Measurements from ENCODE around the gene MYO5C. TPM values are rescaled to one million over a fixed set of nuclear protein-coding genes. Genes with fewer than 3 reads are reported as not detected.

Gene MYO5C
- polyA plus RNA-seq, 4 donors, result 2.4 to 17.9 (median 6.8) TPM

- Histone ChIP-seq H3K27me3 (ENCODE audit: control insufficient read depth in 3 of 3, insufficient read depth in 3 of 3, low read length in 3 of 3) (peaks cover 0 to 20% (median 0%) of the 10 kb centered on the region in 3 donors), H3K36me3 (ENCODE audit: control insufficient read depth in 3 of 3, insufficient read depth in 2 of 3, low read depth in 1 of 3, low read length in 3 of 3) (no peaks in the 10 kb centered on the region), H3K4me3 (ENCODE audit: low read depth in 1 of 3, low read length in 3 of 3) (no peak overlapping the region), H3K4me1 (ENCODE audit: control insufficient read depth in 3 of 3, insufficient read depth in 2 of 3, low read depth in 1 of 3, low read length in 2 of 3) (peaks cover 0 to 9% (median 0%) of the 10 kb centered on the region in 3 donors), H3K27ac (ENCODE audit: low read depth in 1 of 3, low read length in 2 of 3) (no peak overlapping the region), H3K9me3 (ENCODE audit: control insufficient read depth in 2 of 2, insufficient read depth in 1 of 2, low read depth in 1 of 2, low read length in 1 of 2) (no peaks in the 10 kb centered on the region)
- FAIRE-seq (no peak), DNase-seq (peak in 1 of 2 donors; percentile 45)
- WGBS, 3 donors, result 61 to 77% (median 69%) methylated on average over 2 of the region's 2 CpGs
Measured at GRCh38 chr15:52183562-52184173, 111.9 kb downstream of the MYO5C start.

GRCh38 chr15:52181938-52182780, 113.4 kb downstream of the MYO5C start:
- H3K27me3 ChIP-seq (ENCODE audit: control insufficient read depth in 3 of 3, insufficient read depth in 3 of 3, low read length in 3 of 3), result peaks cover 0 to 29% (median 0%) of the 10 kb centered on the region in 3 donors
- no peak overlapping the region for H3K27ac ChIP-seq (ENCODE audit: low read depth in 1 of 3, low read length in 2 of 3)
- FAIRE-seq, result no peak
- no peaks in the 10 kb centered on the region for H3K36me3 ChIP-seq (ENCODE audit: control insufficient read depth in 3 of 3, insufficient read depth in 2 of 3, low read depth in 1 of 3, low read length in 3 of 3)
- H3K9me3 ChIP-seq (ENCODE audit: control insufficient read depth in 2 of 2, insufficient read depth in 1 of 2, low read depth in 1 of 2, low read length in 1 of 2), result no peaks in the 10 kb centered on the region
- 74 to 77% (median 77%) methylated on average over 6 of the region's 6 CpGs for WGBS, 3 donors
- no peak for DNase-seq
- peaks cover 0 to 10% (median 0%) of the 10 kb centered on the region in 3 donors for H3K4me1 ChIP-seq (ENCODE audit: control insufficient read depth in 3 of 3, insufficient read depth in 2 of 3, low read depth in 1 of 3, low read length in 2 of 3)
- H3K4me3 ChIP-seq (ENCODE audit: low read depth in 1 of 3, low read length in 3 of 3), result no peak overlapping the region

GRCh38 chr15:52180851-52181450, 114.7 kb downstream of the MYO5C start:
- Histone ChIP-seq H3K36me3 (ENCODE audit: control insufficient read depth in 3 of 3, insufficient read depth in 2 of 3, low read depth in 1 of 3, low read length in 3 of 3) (no peaks in the 10 kb centered on the region), H3K4me3 (ENCODE audit: low read depth in 1 of 3, low read length in 3 of 3) (no peak overlapping the region), H3K4me1 (ENCODE audit: control insufficient read depth in 3 of 3, insufficient read depth in 2 of 3, low read depth in 1 of 3, low read length in 2 of 3) (peaks cover 0 to 10% (median 0%) of the 10 kb centered on the region in 3 donors), H3K9me3 (ENCODE audit: control insufficient read depth in 2 of 2, insufficient read depth in 1 of 2, low read depth in 1 of 2, low read length in 1 of 2) (no peaks in the 10 kb centered on the region), H3K27me3 (ENCODE audit: control insufficient read depth in 3 of 3, insufficient read depth in 3 of 3, low read length in 3 of 3) (peaks cover 0 to 29% (median 0%) of the 10 kb centered on the region in 3 donors), H3K27ac (ENCODE audit: low read depth in 1 of 3, low read length in 2 of 3) (no peak overlapping the region)
- 62 to 85% (median 72%) methylated on average over 10 of the region's 10 CpGs for WGBS, 3 donors
- no peak for FAIRE-seq
- DNase-seq, result no peak

GRCh38 chr15:52180196-52180835, 115.3 kb downstream of the MYO5C start:
- Histone ChIP-seq H3K9me3 (ENCODE audit: control insufficient read depth in 2 of 2, insufficient read depth in 1 of 2, low read depth in 1 of 2, low read length in 1 of 2) (no peaks in the 10 kb centered on the region), H3K36me3 (ENCODE audit: control insufficient read depth in 3 of 3, insufficient read depth in 2 of 3, low read depth in 1 of 3, low read length in 3 of 3) (no peaks in the 10 kb centered on the region), H3K4me1 (ENCODE audit: control insufficient read depth in 3 of 3, insufficient read depth in 2 of 3, low read depth in 1 of 3, low read length in 2 of 3) (peaks cover 0 to 10% (median 0%) of the 10 kb centered on the region in 3 donors), H3K4me3 (ENCODE audit: low read depth in 1 of 3, low read length in 3 of 3) (peak overlapping the region; percentile 48 to 82 (median 61)), H3K27ac (ENCODE audit: low read depth in 1 of 3, low read length in 2 of 3) (peak overlapping the region; percentile 26 to 84 (median 73)), H3K27me3 (ENCODE audit: control insufficient read depth in 3 of 3, insufficient read depth in 3 of 3, low read length in 3 of 3) (peaks cover 0 to 29% (median 0%) of the 10 kb centered on the region in 3 donors)
- DNase-seq, result no peak
- FAIRE-seq, result no peak
- WGBS, 3 donors, result 8 to 11% (median 10%) methylated on average over 31 of the region's 31 CpGs

- 0 to 1% (median 1%) methylated on average over 67 to 105 of the region's 105 CpGs for WGBS, 3 donors
- peak overlapping the region; percentile 34 to 84 (median 73) for H3K27ac ChIP-seq (ENCODE audit: low read depth in 1 of 3, low read length in 2 of 3)
- H3K4me3 ChIP-seq (ENCODE audit: low read depth in 1 of 3, low read length in 3 of 3), result peak overlapping the region; percentile 48 to 82 (median 61)
- no peak for FAIRE-seq
- H3K4me1 ChIP-seq (ENCODE audit: control insufficient read depth in 3 of 3, insufficient read depth in 2 of 3, low read depth in 1 of 3, low read length in 2 of 3), result peaks cover 0 to 10% (median 0%) of the 10 kb centered on the region in 3 donors
- H3K27me3 ChIP-seq (ENCODE audit: control insufficient read depth in 3 of 3, insufficient read depth in 3 of 3, low read length in 3 of 3), result peaks cover 0 to 29% (median 0%) of the 10 kb centered on the region in 3 donors
- peak; percentile 78 to 88 for DNase-seq
- H3K9me3 ChIP-seq (ENCODE audit: control insufficient read depth in 2 of 2, insufficient read depth in 1 of 2, low read depth in 1 of 2, low read length in 1 of 2), result no peaks in the 10 kb centered on the region
- no peaks in the 10 kb centered on the region for H3K36me3 ChIP-seq (ENCODE audit: control insufficient read depth in 3 of 3, insufficient read depth in 2 of 3, low read depth in 1 of 3, low read length in 3 of 3)
Measured at GRCh38 chr15:52179278-52180195, 116.1 kb downstream of the MYO5C start.

GRCh38 chr15:52178765-52179164, 116.8 kb downstream of the MYO5C start:
- Histone ChIP-seq H3K4me3 (ENCODE audit: low read depth in 1 of 3, low read length in 3 of 3) (peak overlapping the region; percentile 48 to 82 (median 61)), H3K27ac (ENCODE audit: low read depth in 1 of 3, low read length in 2 of 3) (peak overlapping the region; percentile 34 to 84 (median 73)), H3K36me3 (ENCODE audit: control insufficient read depth in 3 of 3, insufficient read depth in 2 of 3, low read depth in 1 of 3, low read length in 3 of 3) (no peaks in the 10 kb centered on the region), H3K27me3 (ENCODE audit: control insufficient read depth in 3 of 3, insufficient read depth in 3 of 3, low read length in 3 of 3) (peaks cover 0 to 32% (median 0%) of the 10 kb centered on the region in 3 donors), H3K4me1 (ENCODE audit: control insufficient read depth in 3 of 3, insufficient read depth in 2 of 3, low read depth in 1 of 3, low read length in 2 of 3) (peaks cover 0 to 10% (median 0%) of the 10 kb centered on the region in 3 donors), H3K9me3 (ENCODE audit: control insufficient read depth in 2 of 2, insufficient read depth in 1 of 2, low read depth in 1 of 2, low read length in 1 of 2) (no peaks in the 10 kb centered on the region)
- WGBS, 3 donors, result 7 to 22% (median 19%) methylated on average over 10 of the region's 10 CpGs
- DNase-seq, result no peak
- FAIRE-seq, result no peak

- H3K4me3 ChIP-seq (ENCODE audit: low read depth in 1 of 3, low read length in 3 of 3), result no peak overlapping the region
- DNase-seq, result no peak
- H3K36me3 ChIP-seq (ENCODE audit: control insufficient read depth in 3 of 3, insufficient read depth in 2 of 3, low read depth in 1 of 3, low read length in 3 of 3), result no peaks in the 10 kb centered on the region
- no peaks in the 10 kb centered on the region for H3K9me3 ChIP-seq (ENCODE audit: control insufficient read depth in 2 of 2, insufficient read depth in 1 of 2, low read depth in 1 of 2, low read length in 1 of 2)
- no peak overlapping the region for H3K27ac ChIP-seq (ENCODE audit: low read depth in 1 of 3, low read length in 2 of 3)
- no peak for FAIRE-seq
- H3K4me1 ChIP-seq (ENCODE audit: control insufficient read depth in 3 of 3, insufficient read depth in 2 of 3, low read depth in 1 of 3, low read length in 2 of 3), result no peaks in the 10 kb centered on the region
- peaks cover 0 to 3% (median 0%) of the 10 kb centered on the region in 3 donors for H3K27me3 ChIP-seq (ENCODE audit: control insufficient read depth in 3 of 3, insufficient read depth in 3 of 3, low read length in 3 of 3)
- WGBS, 3 donors, result 50 to 71% (median 53%) methylated on average over 2 of the region's 2 CpGs
Measured at GRCh38 chr15:52172869-52173268, 122.7 kb downstream of the MYO5C start.
